GM18870 (cell line): ENCODE results near the gene PRKCSH.
"Not testable (repeated sequence)": the region's sequence is repeated elsewhere in the genome, so short reads cannot be mapped to it uniquely, and the experiment has no call there.

Experiments
- ATAC-seq: cut with Tn5 transposase; IDR thresholded peaks from one replicate; pipeline ENCODE4 v1.9.1; 2021; ENCODE audit warnings: moderate library complexity; ENCODE audit not compliant: unreplicated experiment

PRKCSH gene

GRCh38 chr19:11420429-11421370 is 14.7 kb upstream of the PRKCSH start:
- no peak for ATAC-seq

- no peak for ATAC-seq
These were observed 13.9 kb upstream of the PRKCSH start for GRCh38 chr19:11421371-11422098.

- no peak for ATAC-seq
These were observed 13.0 kb upstream of the PRKCSH start for GRCh38 chr19:11422163-11423065.

GRCh38 chr19:11423164-11423790 is 12.2 kb upstream of the PRKCSH start:
- ATAC-seq, result no peak

DNA sequence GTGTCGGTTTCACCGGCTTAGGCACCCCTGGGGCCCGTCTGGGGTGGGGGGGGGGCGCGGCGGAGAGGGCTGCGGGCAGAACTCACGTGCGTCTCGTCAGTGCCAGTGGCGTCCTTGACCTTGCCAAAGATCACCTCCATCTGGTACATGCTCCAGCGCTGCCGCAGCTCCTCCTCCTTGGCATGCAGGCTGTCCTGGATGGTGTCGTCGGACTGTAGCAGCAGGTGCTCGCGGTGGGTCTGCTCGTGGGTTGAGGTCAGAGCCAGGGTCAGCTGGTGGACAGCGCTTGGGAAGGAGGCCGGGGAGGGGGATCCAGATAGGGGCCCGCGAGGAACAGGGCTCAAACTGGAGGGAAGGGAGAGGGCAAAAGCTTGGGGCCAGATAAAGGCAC is 11.6 kb upstream of the PRKCSH start:
- no peak for ATAC-seq

DNA sequence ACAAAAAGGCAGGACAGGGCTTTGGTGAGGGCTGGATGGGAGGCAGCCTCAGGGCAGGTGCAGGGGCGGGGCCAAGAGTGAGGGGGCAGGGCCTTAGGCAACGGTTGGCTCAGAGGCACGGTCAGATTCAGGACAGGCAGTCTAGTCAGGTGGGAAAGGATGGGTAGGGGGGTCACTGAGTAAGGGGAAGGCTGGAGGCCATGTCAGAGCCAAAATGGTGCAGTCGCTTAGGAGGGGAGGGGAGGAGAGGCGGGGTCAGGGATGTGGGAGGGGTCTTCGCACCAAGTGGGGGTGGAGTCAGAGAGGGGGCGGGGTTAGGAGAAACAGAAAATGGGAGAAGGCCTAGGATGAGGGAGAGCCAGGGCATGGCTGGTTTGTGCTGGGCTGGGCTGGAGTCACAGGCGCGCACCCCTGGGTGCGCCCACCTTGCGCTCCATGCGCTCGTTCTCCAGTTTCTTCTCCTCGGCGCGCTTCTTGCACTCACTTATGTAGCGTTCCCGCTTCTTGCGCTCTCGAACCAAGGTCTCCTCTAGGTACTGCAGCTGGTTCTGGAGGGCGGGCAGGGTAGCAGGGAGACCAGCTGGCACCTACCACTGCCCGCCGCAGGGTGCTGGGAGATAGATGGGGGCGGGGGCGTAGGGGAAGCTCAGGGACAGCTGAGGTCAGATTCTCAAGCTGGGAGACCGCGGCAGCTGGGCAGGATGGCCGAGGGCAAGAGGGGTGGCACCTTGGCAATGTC is 9.5 kb upstream of the PRKCSH start:
- ATAC-seq, result no peak

GRCh38 chr19:11426656-11427055 is 8.8 kb upstream of the PRKCSH start:
- no peak for ATAC-seq

DNA sequence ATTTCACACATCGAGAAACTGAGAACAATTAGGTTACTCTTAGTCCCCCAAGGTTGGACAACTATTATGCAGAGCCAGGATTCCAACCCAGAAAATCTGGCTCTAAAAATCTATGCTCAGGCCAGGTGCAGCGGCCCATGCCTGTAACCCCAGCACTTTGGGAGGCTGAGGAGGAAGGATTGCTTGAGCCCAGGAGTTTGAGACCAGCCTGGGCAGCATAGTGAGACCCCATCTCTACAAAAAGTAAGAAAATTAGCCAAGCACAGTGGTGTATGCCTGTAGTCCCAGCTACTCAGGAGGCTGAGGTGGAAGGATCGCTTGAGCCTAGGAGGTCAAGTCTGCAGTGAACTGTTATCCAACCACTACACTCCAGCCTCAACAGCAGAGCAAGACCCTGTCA is 1.9 kb upstream of the PRKCSH start:
- ATAC-seq, result not testable (repeated sequence)

GRCh38 chr19:11434703-11435056 is 755 bp upstream of the PRKCSH start:
- peak; percentile 15 for ATAC-seq

DNA sequence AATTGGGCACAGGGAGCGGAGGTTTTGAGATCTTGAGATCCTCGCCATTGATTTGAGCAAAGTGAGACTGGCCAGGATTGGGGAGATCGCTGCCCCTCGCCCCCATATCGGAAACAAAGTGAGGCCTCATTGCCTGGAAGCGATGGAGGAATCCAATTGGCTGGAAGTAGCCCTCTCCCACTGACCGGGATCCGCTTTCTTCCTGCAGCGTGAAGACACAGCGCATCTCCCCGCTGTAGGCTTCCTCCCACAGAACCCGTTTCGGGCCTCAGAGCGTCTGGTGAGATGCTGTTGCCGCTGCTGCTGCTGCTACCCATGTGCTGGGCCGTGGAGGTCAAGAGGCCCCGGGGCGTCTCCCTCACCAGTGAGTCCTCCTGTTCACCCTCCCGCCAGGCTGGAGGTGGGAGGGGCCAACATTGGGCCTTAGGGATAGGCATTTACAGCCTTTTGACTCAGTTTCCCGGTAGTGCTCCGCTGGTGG is 438 bp downstream of the PRKCSH start:
- no peak for ATAC-seq

DNA sequence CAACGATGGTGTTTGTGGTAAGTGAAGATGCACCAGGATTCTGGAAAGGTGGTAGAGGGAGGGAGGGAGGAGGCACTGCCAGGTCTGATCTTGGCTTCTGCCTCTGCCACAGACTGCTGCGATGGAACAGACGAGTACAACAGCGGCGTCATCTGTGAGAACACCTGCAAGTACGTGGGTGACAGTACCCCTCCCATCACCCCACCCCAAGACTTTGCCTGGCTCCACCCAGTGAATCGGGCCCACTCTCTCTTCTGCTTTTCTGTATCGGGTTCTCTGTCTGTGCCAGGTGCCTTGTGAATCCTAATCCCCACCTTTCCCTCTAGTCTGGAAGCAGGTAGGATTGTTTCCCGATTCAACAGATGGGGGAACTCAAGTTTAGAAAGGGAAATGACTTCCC is 2.5 kb downstream of the PRKCSH start:
- ATAC-seq, result no peak

DNA sequence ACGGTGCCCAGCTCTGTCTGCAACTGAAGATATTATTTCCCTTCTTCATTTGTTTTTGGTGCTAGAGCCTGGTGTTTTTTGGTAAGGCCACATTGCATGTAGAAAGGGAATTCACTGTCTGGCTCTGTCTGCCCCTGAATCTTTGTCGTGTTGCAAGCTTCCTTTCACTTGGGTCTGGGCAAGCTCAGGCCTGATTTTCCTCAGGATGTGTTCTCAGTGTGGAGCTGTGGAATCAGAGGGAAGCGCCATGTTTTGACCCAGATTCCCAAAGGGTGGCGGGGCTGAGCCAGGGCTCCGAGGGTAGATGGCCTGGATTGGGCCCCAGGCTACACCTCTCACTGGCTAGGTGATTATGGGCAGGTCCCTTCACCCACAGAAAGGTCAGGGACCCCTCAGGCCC is 8.6 kb downstream of the PRKCSH start:
- ATAC-seq, result no peak

DNA sequence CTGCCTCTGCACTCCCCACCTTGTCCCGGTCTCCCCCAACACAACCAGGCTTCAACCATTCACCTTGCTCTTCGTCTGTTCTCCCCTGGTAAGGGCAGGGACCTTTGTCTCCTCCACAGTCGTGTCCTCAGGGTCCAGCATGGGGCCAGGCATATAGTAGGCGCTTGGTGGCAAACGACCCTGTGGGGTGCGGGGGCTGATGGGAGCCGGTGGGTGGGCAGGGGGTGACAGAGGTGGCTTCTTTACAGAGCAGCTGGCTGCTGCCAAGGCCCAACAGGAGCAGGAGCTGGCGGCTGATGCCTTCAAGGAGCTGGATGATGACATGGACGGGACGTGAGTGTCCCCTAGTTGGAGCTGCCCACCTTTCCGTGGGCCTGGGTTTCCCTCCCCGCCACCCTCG is 9.7 kb downstream of the PRKCSH start:
- no peak for ATAC-seq

DNA sequence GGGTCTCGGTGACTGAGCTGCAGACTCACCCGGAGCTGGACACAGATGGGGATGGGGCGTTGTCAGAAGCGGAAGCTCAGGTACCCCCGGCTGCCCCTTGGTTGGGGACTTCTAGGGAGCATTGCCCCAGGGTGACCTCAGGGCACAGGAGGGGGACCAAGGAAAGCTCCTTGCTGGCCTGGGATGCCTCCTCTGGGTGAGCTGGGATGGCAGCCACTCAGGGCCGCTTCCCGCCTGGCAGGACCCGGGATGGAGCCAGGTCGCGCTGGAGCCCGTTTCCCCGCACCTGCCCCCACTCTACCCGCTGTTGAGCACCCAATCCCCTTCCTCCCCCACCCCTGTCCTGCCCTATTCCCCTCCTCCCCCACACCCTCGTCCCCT is 10.8 kb downstream of the PRKCSH start:
- ATAC-seq, result no peak

DNA sequence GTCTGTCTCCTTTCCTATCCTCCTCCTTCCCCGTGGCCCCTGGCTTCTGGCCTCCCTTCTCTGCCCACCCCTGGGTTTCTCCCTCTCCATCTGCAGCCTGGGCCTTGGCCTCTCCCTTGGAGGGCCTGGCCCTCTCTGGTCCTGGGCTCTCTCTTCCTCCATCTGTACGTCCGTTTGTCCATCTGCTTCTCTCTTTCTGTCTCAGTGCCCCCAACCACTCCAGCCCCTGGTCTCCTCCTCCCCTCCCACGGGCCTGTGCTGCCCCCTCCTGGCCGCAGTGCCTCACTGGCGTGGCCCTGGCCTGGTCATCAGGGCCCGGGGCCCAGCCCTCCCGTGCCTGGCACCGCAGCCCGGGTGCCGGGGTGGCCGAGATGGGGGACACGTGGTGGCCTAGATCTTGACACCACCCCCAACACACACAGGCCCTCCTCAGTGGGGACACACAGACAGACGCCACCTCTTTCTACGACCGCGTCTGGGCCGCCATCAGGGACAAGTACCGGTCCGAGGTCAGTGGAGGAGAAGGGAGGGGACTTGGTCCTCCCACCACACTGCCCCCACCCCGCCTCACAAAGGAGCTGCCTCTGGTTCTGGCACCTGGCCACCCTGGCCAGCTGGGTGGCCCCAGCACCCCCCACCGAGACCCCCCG is 11.3 kb downstream of the PRKCSH start:
- ATAC-seq, result no peak

DNA sequence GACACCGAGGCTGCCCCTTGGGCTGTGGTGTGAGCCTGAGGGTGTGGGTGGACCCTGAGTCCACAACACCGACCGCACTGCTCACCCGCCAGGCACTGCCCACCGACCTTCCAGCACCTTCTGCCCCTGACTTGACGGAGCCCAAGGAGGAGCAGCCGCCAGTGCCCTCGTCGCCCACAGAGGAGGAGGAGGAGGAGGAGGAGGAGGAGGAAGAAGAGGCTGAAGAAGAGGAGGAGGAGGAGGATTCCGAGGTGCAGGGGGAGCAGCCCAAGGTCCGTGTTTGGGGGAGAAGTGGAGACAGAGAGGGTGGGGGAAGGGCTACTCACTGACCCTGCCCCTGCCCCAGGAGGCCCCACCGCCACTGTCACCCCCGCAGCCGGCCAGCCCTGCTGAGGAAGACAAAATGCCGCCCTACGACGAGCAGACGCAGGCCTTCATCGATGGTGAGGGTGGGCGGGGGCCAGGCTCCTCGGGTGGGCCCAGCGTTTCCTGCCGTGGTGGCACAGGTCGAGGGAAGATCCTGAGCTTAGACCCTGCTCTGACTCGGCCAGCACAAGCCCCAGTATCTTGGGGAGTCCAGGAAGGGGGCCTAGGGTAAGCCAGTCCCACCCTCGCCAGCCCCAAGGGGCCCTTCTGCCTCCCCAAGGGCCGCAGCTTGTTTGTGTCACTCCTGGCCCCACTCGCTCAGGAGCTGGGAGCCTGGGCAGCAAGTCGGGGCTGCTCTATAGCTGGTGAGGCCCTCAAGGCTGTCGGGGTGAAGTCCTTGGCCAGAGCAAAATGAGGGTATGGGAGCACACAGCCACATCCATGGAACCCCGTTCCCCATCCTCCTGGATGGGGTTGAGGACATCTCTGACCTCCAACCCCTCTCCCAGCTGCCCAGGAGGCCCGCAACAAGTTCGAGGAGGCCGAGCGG is 12.2 kb downstream of the PRKCSH start:
- ATAC-seq, result no peak

- no peak for ATAC-seq
These were observed 13.0 kb downstream of the PRKCSH start for GRCh38 chr19:11448410-11448809.

GRCh38 chr19:11448923-11449554 is 13.6 kb downstream of the PRKCSH start:
- ATAC-seq, result no peak
